LHCN-M2 (cell line): ENCODE measurements around the gene MAGI2. TPM values are rescaled to one million over a fixed set of nuclear protein-coding genes. Genes with fewer than 3 reads are reported as not detected.

Source experiments
- DNase-seq: peaks from one replicate; pipeline ENCODE4 v3.0.0-alpha.2; 2012; ENCODE audit warnings: low read depth
- total RNA-seq: library from RNA; depleted of rRNA; stranded (reverse); fragments of >200 nt; gene quantifications from 2 replicates; pipeline ENCODE4 v1.2.3, GENCODE V29; 2014

MAGI2 gene
- total RNA-seq, 1 experiment from 2014 or later, result 3.6 TPM

- DNase-seq, result no peak
Observed at GRCh38 chr7:78101076-78101475, 1352.4 kb downstream of the MAGI2 start.

GRCh38 chr7:78099715-78100394 is 1353.6 kb downstream of the MAGI2 start:
- peak; percentile 88 for DNase-seq

GRCh38 chr7:78095549-78095948 is 1357.9 kb downstream of the MAGI2 start:
- peak; percentile 86 for DNase-seq

- DNase-seq, result no peak
Observed at GRCh38 chr7:78092331-78092730, 1361.1 kb downstream of the MAGI2 start.

GRCh38 chr7:78090616-78091015 is 1362.9 kb downstream of the MAGI2 start:
- DNase-seq, result peak; percentile 27

GRCh38 chr7:78083476-78084120 is 1369.9 kb downstream of the MAGI2 start:
- DNase-seq, result no peak

- DNase-seq, result no peak
Observed at GRCh38 chr7:78082556-78082955, 1370.9 kb downstream of the MAGI2 start.

- no peak for DNase-seq
Observed at GRCh38 chr7:78081888-78082287, 1371.6 kb downstream of the MAGI2 start.

GRCh38 chr7:78081344-78081743 is 1372.1 kb downstream of the MAGI2 start:
- DNase-seq, result no peak

GRCh38 chr7:78080811-78081210 is 1372.7 kb downstream of the MAGI2 start:
- DNase-seq, result no peak

GRCh38 chr7:78080241-78080640 is 1373.2 kb downstream of the MAGI2 start:
- peak; percentile 16 for DNase-seq

- DNase-seq, result no peak
Observed at GRCh38 chr7:78074713-78075112, 1378.8 kb downstream of the MAGI2 start.

- DNase-seq, result no peak
Observed at GRCh38 chr7:78073609-78074382, 1379.7 kb downstream of the MAGI2 start.

GRCh38 chr7:78072201-78072590 is 1381.3 kb downstream of the MAGI2 start:
- DNase-seq, result no peak

GRCh38 chr7:78071491-78072200 is 1381.8 kb downstream of the MAGI2 start:
- DNase-seq, result no peak

- no peak for DNase-seq
Observed at GRCh38 chr7:78066599-78066998, 1386.9 kb downstream of the MAGI2 start.

GRCh38 chr7:78063758-78064157 is 1389.7 kb downstream of the MAGI2 start:
- DNase-seq, result peak; percentile 81

GRCh38 chr7:78062214-78062613 is 1391.3 kb downstream of the MAGI2 start:
- DNase-seq, result no peak

- peak; percentile 38 for DNase-seq
Observed at GRCh38 chr7:78057571-78057970, 1395.9 kb downstream of the MAGI2 start.

- DNase-seq, result no peak
Observed at GRCh38 chr7:78055599-78055998, 1397.9 kb downstream of the MAGI2 start.

- DNase-seq, result no peak
Observed at GRCh38 chr7:78055001-78055573, 1398.4 kb downstream of the MAGI2 start.

GRCh38 chr7:78052112-78052511 is 1401.4 kb downstream of the MAGI2 start:
- DNase-seq, result peak; percentile 32
